GM06990 (cell line): Measurements from ENCODE around the gene RRAGD.

ENCODE experiments used
- DNase-seq: peaks from one replicate; pipeline ENCODE4 v3.0.0-alpha.2; 2011; ENCODE audit not compliant: insufficient read length; ENCODE audit errors: extremely low read depth
- H3K27me3 ChIP-seq: replicated peaks from 2 replicates; pipeline ENCODE4 v1.6.0; 2011; ENCODE audit warnings: low read length; ENCODE audit not compliant: control insufficient read depth, insufficient read depth
- H3K36me3 ChIP-seq: 2 replicates; pipeline ENCODE4 v1.5.1; 2011; ENCODE audit warnings: low read length; ENCODE audit not compliant: control insufficient read depth, insufficient read depth
- H3K4me3 ChIP-seq: replicated peaks from 2 replicates; pipeline ENCODE4 v1.5.1; 2011; ENCODE audit warnings: low read depth, mild to moderate bottlenecking, control low read depth, low read length
- TF ChIP-seq, protein P1 (sequence below): IDR thresholded peaks from 2 replicates; pipeline ENCODE4 v1.5.1; 2011; ENCODE audit warnings: low read length, control low read depth, mild to moderate bottlenecking, inconsistent platforms; ENCODE audit not compliant: insufficient read depth, poor library complexity, severe bottlenecking

The RRAGD gene

DNA sequence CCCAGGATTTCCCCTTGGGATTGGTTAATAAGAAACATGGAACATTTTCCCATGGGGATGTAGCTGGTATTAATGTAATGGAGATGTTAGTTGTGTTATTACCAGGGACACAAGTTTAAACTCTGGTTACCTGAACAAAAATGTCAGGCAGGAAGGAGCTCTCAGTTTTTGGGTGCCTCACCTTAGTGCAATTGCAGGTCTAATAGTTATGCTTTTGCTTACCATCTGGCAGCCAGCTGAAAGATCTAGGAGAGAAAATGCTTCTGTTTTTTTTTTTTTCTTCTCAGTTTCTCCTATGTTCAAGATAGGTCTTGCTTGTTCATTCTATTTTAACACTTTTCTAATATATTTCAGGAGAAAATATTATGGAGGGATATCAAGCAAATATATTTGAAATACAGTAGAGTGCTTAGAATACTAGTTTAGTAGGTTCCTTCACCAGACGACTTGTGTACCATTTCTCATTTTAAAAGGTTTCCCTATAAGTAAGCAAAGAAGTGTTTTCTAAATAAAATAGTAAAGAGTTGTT is 55.4 kb downstream of the RRAGD start:
- Histone ChIP-seq H3K4me3 (peak overlapping the region; percentile 22), H3K36me3 (no peaks in the 10 kb centered on the region), H3K27me3 (no peaks in the 10 kb centered on the region)
- DNase-seq = peak; percentile 62
- TF ChIP-seq, protein P1, sequence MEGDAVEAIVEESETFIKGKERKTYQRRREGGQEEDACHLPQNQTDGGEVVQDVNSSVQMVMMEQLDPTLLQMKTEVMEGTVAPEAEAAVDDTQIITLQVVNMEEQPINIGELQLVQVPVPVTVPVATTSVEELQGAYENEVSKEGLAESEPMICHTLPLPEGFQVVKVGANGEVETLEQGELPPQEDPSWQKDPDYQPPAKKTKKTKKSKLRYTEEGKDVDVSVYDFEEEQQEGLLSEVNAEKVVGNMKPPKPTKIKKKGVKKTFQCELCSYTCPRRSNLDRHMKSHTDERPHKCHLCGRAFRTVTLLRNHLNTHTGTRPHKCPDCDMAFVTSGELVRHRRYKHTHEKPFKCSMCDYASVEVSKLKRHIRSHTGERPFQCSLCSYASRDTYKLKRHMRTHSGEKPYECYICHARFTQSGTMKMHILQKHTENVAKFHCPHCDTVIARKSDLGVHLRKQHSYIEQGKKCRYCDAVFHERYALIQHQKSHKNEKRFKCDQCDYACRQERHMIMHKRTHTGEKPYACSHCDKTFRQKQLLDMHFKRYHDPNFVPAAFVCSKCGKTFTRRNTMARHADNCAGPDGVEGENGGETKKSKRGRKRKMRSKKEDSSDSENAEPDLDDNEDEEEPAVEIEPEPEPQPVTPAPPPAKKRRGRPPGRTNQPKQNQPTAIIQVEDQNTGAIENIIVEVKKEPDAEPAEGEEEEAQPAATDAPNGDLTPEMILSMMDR = no peak

- Histone ChIP-seq H3K4me3 (peak overlapping the region; percentile 18; the same call in 1 of the 2 replicates), H3K27me3 (no peaks in the 10 kb centered on the region), H3K36me3 (no peaks in the 10 kb centered on the region)
- TF ChIP-seq, protein P1 = no peak
- peak; percentile 52 for DNase-seq
Measured at GRCh38 chr6:89355511-89356194, 56.4 kb downstream of the RRAGD start.

DNA sequence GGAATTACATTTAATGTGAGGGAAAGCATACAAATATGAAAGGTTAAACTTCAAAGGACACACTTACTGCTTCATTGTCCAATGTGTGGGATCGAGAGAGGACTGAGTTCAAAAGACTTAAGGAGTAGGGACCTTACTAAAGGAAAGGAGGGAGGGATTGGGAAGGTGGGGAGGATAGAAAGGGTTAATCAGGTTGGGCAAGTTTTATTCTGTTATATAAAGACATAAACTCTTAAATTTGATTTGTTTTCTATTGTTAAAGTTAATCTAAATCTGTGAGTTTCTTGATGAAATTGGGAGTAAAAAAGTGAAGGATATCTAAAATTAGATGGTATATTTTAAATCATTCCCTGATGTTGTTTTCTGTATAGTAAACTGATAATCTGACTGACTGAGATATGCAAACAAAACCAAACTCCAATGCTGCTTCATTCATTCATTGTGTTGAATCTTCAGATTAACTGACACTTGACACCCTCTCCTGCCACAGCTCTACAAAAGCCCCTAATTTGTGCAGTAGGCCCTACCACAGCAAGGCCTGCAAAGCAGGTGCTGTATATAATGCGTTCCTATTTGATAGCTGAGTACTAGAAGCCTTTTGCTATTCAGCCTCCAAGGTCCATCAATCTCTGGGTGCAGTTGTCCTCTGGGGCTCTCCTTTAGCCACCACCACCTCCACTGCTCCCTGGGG is 58.2 kb downstream of the RRAGD start:
- H3K27me3 ChIP-seq = no peaks in the 10 kb centered on the region
- DNase-seq = peak; percentile 54
- peak overlapping the region; percentile 96 for H3K4me3 ChIP-seq
- TF ChIP-seq, protein P1 = no peak
- H3K36me3 ChIP-seq = no peaks in the 10 kb centered on the region; the same call in 1 of the 2 replicates

DNA sequence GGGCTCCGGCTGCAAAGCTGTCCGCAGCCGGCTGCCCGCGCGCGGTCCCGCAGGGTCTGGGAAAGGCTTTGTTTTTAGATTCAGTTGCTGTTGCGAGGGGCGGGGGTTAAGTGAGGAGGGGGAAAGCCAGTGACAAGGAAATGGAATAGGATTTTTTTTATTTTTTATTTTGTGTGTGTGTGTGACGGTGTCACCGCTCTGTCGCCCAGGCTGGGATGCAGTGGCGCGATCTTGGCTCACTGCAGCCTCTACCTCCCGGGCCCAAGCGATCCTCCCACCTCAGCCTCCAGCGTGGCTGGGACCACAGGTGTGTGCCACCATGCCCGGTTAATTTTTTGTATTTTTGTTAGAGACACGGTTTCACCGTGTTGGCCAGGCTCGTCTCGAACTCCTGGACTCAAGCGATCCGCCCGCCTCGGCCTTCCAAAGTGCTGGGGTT is 58.9 kb downstream of the RRAGD start:
- no peaks in the 10 kb centered on the region for H3K27me3 ChIP-seq
- peak overlapping the region; percentile 96 for H3K4me3 ChIP-seq
- no peak for DNase-seq
- TF ChIP-seq, protein P1 = no peak
- H3K36me3 ChIP-seq = peaks cover under 1% of the 10 kb centered on the region

GRCh38 chr6:89352278-89353117 is 59.6 kb downstream of the RRAGD start, which contains the start of gene UBE2J1:
Gene UBE2J1, minus strand, starts transcription at chr6:89352722. Its CDS starts 153 bp downstream, at chr6:89352569.
- TF ChIP-seq, protein P1 = no peak
- no peaks in the 10 kb centered on the region for H3K27me3 ChIP-seq
- peak within 1 kb of the TSS; percentile 96 for H3K4me3 ChIP-seq
- peak; percentile 92 for DNase-seq
- peaks cover 2% of the 10 kb centered on the region for H3K36me3 ChIP-seq
